GM21737 (cell line): ENCODE measurements around the gene VENTX.

Source experiments
- ATAC-seq: cut with Tn5 transposase; IDR thresholded peaks from one replicate; pipeline ENCODE4 v1.9.1; 2021; ENCODE audit warnings: mild to moderate bottlenecking, moderate library complexity; ENCODE audit not compliant: unreplicated experiment

Gene VENTX, protein sequence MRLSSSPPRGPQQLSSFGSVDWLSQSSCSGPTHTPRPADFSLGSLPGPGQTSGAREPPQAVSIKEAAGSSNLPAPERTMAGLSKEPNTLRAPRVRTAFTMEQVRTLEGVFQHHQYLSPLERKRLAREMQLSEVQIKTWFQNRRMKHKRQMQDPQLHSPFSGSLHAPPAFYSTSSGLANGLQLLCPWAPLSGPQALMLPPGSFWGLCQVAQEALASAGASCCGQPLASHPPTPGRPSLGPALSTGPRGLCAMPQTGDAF

GRCh38 chr10:133237588-133238465 lies at the start of gene VENTX:
Gene VENTX (plus strand): TSS chr10:133237855. CDS start chr10:133237915, 60 bp downstream.
- no peak for ATAC-seq

DNA sequence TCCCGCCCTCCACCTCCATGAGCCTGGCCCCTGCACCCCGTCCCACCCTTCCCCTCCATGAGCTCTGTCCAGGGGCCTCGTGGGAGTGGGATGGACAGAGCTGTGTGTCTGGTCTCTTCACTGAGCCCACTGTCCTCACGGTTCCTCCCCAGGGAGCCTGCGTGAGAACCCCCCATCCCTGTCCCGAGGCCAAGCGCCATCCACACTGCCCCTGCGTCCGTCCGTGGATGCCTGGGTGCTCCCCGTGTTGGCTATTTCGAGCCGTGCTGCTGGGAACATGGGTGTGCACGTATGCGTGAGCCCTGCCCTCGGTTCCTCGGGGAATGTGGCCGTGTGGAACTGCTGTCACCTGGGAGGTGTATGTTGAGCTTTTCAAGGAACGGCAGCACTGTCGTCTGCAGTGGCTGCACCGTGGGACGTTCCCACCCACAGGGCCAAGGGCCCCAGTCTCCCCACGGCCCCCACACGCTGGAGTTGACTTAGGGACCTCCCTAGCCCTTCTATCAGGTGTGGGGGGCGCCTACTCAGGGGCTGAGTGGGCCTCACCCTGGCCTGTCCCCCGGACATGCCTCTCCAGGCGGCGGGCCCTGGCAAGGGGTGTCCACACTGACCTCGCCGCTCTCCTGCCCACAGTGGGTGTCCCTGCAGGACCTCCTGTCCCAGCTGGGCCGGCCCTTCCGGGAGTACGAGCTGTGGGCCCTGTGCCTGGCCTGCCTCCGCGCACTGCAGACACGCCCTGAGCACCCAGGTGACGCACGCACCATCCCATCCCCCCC lies 49.6 kb upstream of the VENTX start:
- ATAC-seq, result no peak

GRCh38 chr10:133189256-133189655 lies 48.4 kb upstream of the VENTX start:
- no peak for ATAC-seq

GRCh38 chr10:133189726-133190125 lies 47.9 kb upstream of the VENTX start:
- ATAC-seq, result no peak

DNA sequence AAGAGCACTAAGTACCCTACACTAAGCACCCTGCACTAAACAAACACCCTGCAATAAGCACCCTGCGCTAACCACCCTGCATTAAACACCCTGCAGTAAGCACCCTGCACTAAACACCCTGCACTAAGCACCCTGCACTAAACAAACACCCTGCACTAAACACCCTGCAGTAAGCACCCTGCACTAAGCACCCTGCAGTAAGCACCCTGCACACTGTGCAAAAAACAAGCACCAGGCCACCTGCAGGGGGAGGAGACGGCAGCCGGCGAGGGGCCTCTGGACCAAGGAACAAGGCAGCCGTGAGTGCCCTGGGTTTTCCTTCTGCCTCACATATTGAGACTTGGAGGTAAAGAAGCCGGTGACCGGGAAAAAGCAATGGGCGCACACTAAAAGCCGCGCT lies 47.4 kb upstream of the VENTX start:
- ATAC-seq, result no peak

DNA sequence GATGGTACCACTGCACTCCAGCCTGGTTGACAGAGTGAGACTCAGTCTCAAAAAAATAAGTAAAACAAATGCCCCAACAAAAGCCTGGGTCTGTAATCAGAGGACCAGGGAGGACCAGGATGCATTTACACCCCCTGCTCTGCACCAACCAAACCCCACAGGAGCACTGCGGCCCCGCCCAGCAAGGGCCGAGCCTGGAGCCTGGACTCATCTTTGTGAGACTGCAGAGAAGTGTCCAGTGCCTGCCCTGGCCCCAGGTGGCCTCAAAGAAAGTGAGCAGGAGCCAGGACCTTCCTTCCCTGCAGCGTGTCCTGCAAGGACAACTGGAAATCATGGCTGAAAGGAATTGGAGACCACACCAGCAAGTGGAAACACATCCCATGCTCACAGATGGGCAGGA lies 46.0 kb upstream of the VENTX start:
- no peak for ATAC-seq

DNA sequence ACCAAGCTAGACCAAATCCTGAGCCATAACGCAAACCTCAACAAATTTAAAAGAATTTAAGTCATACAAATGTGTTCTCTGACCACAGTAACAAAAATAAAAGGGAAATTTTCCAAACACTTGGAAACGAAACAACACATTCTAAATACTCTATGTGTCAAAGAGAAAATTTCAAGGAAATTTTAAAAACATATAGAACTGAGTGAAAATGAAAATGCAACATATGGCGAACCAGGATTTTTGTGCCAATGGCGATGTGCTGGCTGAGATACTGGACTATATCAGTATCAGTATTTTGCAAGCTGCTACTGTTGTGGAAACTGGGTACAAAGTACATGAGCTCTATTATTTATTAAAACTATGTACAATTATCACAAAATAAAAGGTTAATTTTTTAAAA lies 43.5 kb upstream of the VENTX start:
- no peak for ATAC-seq

- ATAC-seq, result no peak
These were observed 42.6 kb upstream of the VENTX start for GRCh38 chr10:133195096-133195495.

DNA sequence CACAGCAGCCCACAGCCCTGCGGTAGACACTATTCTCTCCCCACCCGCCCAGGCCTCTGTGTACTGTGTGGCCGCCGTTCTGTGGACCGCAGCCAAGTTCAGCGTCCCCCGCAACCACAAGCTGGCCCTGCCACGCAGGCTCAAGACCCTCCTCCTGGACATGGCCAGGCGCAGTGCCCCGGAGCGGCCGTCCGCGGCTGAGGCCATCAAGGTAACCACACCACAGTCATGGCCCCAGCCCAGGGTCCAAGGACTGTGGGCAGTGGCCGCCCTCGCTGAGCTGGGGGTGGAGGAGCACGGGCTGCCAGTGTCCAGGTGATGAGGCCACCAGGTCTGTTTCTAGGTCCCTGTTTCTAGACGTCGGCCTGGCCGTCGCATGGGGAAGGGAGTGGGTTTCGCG lies 42.0 kb upstream of the VENTX start:
- no peak for ATAC-seq

DNA sequence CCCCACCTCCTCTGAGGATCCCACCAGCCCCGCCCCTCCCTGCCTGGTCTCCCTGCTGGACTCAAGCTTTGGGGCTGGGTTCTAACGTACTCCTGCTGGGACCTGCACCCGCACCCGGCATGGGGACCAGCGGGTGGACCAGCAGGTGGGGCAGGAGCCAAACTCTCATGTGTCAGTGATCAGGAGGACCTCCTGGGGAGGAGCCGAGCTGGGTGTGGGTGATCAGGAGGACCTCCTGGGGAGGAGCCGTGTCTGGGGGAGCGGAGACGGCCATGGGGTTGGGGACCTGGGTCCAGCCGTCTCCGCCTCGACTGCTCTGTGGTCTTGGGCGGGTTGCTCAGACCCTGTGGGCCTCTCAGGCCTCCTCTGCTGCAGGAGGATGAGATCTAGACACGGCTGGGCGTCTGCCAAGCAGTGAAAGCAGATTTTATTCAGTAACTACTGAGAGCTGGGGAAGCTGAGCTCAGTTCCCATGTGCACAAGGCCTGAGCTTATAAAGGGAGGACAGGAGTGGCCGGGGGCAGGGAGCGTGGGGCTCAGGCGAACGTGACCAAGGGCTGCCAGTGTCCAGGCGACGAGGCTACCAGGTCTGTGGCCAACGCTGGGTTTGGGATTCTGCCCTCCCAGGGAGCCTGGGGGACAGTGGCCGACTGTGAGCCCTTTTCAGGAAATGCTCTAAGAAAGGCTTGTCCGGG lies 41.3 kb upstream of the VENTX start:
- no peak for ATAC-seq

DNA sequence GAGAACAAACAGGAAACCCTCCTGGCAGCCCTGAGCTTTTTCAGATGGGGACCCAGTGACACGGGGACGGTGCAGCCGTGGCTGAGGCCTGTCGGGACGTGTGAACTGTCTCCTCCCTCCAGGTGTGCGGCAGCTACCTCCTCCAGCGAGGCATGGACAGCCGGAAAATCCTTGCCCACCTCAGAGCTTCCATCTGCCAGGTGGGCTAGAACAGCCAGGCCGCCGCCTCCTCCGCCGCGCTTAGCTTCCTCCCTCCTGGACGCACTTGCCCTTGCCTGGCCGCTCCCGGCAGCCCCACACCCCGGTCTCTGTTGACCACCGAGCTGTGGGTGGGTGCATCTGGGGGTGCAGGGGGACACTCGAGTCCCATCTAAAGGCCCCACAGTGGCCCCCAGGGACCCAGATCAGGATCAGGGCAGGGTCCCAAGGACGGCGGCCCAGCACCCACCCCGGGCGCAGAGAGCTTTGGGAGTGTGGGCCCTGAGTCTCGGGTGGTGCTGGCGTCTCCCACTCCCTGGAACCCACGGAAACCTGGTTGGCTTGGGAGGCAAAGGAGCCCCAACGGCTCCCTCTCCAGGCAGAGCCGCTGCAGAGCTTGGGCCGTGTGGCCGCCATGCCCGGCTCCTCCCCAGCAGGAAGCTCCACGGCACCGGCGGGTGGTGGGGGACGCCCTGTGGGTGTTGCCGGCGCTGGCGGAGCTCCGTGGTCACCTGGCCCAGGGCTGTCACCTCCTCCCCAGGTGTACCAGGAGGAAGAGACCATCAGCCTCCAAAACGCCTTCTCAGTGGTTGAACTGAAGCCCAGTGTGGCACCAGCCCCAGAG lies 40.5 kb upstream of the VENTX start:
- ATAC-seq, result no peak

DNA sequence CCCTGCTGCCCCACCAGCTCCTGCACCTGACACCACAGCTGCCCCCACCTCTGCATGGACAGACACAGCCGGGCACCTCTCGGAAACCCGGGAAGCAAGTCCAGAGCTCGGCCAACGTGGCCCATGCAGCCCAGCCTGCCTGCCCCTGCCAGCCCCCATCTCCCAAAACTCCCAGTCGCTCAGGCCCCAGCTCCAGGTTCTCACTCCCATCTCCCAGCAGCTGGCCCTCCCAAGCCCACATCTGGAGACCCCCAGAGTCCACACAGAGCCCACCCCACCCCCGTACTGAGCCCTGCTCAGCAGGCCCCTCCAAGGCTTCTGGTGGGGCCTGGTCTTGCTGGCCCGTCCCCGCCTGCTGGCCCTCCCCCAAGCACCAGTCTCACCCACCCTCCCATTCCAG lies 39.9 kb upstream of the VENTX start:
- ATAC-seq, result no peak

GRCh38 chr10:133198206-133198605 lies 39.4 kb upstream of the VENTX start:
- no peak for ATAC-seq

GRCh38 chr10:133198621-133199487 lies 38.8 kb upstream of the VENTX start:
- ATAC-seq, result no peak

- ATAC-seq, result no peak
These were observed 38.2 kb upstream of the VENTX start for GRCh38 chr10:133199488-133199885.

- no peak for ATAC-seq
These were observed 37.6 kb upstream of the VENTX start for GRCh38 chr10:133199992-133200611.

DNA sequence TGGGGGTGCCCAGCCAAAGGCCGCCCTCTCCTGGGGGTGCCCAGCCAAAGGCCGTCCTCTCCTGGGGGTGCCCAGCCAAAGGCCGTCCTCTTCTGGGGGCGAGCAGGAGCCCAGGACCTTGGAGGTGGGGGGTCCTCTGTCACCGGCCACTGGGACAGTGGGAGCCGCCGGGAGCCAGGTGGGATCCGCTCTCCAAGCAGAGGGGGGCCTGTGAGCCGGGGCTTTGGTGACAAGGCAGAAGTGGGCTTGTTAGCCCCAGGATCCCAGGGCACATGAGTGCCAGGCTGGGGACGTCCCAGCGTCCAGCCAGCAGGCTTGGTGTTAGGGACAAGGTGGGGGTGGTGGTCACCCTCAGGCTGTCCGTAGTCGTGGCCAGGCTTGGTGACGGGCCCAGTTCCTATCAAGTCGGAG lies 37.0 kb upstream of the VENTX start:
- ATAC-seq, result no peak

GRCh38 chr10:133201151-133201947 lies 36.3 kb upstream of the VENTX start:
- ATAC-seq, result no peak
